ENCODE measurements around the gene EHMT1.
"Not testable (repeated sequence)": the region's sequence is repeated elsewhere in the genome, so short reads cannot be mapped to it uniquely, and the experiment has no call there.

EHMT1 gene

GRCh38 chr9:137615387-137615871 is 3.4 kb upstream of the EHMT1 start:
- DNase-seq = no peak

GRCh38 chr9:137619240-137620047 is 639 bp downstream of the EHMT1 start:
- DNase-seq = peak; percentile 47 to 60

DNA sequence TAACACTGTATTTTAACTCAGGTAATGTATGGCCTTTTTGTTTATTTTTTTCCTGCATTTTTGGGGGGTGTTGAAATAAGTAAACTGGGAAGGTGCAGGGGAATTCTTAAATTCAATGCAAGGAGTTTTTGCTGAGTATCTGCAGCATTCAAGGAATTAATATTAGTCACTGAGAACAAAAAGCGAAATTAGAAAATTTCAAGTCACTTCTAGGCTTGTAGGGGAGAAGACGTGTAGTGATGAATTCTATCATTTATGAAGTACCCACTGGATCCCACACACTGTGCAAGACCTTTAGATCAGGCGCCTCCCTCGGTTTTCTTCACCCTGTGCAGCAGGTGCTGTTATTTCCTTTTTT is 1.2 kb downstream of the EHMT1 start:
- DNase-seq = no peak

GRCh38 chr9:137620581-137620980 is 1.8 kb downstream of the EHMT1 start:
- no peak for DNase-seq

DNA sequence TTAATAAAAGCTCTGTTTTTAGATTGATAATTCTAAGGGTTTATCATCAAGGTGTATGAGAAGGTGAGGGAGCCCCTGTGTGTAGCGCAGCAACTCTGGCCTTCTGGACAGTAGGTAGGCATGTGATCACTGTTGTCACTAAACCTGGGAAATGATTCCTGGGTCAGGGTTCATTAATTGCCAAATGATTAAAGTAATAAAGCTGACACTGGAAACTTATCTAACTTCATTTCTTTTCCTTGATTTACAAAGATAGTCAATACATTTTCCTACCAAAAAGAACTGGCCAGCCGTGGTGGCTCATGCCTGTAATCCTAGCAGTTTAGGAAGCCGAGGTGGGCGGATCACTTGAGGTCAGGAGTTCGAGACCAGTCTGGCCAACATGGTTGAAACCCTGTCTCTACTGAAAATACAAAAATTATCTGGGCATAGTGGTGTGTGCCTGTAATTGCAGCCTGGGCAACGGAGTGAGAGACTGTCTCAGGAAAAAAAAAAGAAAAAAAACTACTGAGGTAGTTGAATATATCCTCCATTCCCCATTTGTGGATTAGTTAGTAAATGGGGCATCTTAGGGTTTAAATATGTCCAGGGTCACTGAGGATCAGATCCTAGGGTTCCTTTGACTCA is 2.4 kb downstream of the EHMT1 start:
- DNase-seq = no peak

GRCh38 chr9:137622211-137622610 is 3.4 kb downstream of the EHMT1 start:
- not testable (repeated sequence) for DNase-seq

GRCh38 chr9:137626464-137626863 is 7.7 kb downstream of the EHMT1 start:
- DNase-seq = no peak

DNA sequence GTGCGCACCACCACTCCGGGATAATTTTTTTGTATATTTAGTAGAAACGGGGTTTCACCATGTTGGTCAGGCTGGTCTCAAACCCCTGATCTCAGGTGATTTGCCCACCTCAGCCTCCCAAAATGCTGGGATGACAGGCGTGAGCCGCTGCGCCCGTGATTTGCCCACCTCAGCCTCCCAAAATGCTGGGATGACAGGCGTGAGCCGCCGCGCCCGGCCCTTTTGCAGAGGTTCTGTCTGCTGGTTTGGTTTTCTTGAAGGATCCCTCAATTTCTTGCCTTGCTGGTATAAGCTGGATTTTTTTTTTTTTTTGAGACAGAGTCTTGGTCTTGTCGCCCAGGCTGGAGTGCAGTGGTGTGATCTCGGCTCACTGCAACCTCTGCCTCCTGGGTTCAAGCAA is 8.6 kb downstream of the EHMT1 start:
- DNase-seq = not testable (repeated sequence)

DNA sequence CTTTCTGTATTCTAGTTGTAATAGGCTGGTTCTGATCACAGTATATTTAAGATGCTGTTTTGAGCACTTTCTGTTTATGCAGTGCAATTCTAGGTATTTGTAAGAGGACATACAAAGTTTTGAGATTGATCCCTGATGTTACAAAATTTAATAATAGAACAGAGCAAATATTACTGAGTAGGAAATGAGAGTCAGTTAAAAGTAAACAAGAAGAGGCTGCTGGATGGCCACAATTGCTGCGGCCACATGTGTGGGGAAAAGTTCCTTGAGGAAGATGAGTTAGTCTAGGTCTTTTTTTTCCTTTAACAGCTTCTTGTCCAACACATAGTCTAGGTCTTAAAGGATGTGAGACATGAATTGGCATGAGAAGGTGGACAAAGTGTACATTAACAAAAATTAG is 11.3 kb downstream of the EHMT1 start:
- DNase-seq = no peak

- no peak for DNase-seq
These were observed 11.9 kb downstream of the EHMT1 start for GRCh38 chr9:137630679-137631078.

- no peak for DNase-seq
These were observed 12.8 kb downstream of the EHMT1 start for GRCh38 chr9:137631345-137632229.

DNA sequence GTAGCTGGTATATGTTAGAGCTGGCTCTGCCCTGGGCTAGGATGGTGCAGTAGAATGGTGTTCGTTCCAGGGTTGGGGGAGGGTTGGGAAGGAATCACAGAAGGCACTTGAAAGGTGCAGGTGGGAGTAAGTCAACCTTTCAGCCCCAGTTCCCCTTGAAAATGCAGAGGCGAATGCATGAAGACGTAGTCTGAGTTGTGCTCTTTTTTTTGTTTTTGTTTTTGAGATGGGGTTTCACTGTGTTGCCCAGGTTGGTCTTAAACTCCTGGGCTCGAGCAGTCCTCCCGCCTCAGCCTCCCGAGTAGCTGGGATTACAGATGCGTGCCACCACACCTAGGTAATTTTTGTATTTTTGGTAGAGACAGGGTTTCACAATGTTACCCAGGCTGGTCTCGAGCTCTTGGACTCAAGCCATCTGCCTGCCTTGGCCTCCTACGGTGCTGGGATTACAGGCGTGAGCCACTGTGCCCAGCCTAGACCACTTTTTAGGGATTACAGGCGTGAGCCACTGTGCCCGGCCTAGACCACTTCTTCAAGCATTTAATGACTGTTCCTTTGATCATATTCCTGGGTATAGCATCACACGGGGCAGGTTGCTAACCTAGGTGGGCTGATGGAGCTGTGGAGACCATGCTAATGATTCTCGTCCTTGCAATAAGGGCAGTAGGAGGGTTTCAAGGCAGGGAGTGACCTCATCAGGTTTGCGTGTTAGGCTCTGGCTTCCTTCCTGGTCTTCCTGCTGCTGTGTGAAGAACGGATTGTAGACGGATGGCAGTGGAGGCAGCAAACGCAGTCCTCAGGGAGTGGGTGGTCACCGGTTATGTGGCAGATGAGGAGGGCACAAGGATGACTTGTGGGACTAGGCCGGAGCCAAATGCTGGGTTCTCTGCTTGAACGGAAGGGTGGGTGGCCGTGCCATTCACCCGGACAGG is 13.7 kb downstream of the EHMT1 start:
- DNase-seq = no peak

- no peak for DNase-seq
These were observed 15.2 kb downstream of the EHMT1 start for GRCh38 chr9:137634016-137634415.

GRCh38 chr9:137638680-137639079 is 19.9 kb downstream of the EHMT1 start:
- DNase-seq = no peak

DNA sequence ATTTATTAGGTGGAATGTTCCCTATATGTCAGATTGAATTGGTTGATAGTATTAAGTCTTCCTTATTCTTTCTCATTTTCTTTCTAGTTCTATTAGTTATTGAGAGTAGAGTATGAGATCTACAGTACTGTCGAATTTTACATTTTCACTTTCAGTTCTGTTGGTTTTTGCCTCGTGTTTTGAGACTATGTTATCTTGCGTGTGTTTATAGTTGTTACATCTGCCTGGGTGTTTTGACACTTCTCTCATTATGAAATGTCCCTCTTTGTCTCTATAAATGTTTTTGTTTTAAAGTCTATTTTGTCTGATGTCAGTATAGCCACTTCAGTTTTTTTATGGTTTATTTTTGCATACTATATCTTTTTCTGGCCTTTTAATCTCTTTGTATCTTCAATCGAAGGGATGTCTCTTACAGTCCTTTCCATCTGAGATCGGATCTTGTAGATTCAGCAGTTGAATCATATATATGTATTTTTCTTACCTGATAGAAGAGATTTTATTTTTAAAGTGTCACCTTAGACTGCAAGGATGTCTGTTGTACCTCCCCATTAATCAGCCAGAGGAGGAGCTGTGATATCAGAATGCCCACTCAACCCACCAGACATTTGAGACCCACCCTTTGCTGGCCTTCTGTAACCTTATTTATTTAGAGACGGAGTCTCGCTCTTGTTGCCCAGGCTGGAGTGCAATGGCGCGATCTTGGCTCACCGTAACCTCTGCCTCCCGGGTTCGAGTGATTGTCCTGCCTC is 20.7 kb downstream of the EHMT1 start:
- peak; percentile 56 to 61 for DNase-seq

GRCh38 chr9:137640862-137641261 is 22.1 kb downstream of the EHMT1 start:
- DNase-seq = no peak

- DNase-seq = no peak
These were observed 23.4 kb downstream of the EHMT1 start for GRCh38 chr9:137642118-137642601.

DNA sequence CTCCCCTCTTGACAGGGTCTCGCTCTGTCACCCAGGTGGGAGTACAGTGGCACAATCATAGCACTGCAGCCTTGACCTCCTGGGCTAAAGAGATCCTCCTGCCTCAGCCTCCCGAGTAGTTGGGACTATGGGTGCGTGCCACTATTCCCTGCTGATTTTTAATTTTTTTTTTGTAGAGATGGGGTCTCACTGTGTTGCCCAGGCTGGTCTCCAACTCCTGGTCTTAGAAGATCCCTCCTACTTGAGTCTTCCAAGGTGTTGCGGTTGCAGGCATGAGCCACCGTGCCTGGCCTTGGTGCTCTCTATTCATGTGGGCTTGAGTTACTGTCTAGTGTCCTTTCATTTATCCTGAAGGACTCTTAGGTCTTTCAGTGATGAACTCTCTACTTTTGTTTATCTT is 24.1 kb downstream of the EHMT1 start:
- DNase-seq = no peak

DNA sequence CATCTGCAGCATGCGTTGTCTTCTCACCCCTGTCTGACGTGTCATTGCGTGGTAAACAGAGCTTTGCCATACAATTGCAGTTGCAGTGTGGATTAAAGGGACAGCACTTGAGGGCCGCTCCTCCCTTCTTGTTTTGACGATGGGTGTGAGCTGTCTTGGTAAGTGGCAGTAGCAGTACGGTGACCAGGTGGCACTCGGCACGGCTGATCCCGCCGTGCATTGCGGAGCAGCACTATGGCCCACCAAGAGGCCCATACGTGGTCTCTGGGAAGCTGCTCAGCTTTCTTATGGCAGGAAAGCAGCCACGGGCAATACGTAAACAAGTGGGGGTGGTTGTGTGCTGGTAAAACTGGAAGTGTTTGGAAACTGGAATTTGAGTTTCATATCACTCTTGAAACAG is 25.1 kb downstream of the EHMT1 start:
- no peak for DNase-seq

DNA sequence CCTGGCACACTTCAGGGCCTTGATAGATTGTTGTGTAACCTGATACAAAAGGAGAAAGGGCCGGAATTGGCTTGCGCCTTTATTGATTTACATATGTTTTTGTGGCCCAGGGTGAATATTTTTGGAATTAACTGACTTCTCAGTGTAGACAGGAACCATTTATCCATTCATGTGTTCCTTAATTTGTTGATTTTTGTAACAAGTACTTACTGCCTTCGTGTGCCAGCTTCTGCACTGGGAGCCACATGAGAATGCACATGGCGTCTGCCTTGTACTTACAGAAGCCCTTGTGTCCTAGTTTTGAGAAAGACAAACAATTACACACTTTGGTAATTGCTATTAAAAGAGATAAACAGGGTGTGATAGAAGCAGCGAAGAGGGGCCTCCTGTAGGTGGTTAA is 26.4 kb downstream of the EHMT1 start:
- DNase-seq = no peak

DNA sequence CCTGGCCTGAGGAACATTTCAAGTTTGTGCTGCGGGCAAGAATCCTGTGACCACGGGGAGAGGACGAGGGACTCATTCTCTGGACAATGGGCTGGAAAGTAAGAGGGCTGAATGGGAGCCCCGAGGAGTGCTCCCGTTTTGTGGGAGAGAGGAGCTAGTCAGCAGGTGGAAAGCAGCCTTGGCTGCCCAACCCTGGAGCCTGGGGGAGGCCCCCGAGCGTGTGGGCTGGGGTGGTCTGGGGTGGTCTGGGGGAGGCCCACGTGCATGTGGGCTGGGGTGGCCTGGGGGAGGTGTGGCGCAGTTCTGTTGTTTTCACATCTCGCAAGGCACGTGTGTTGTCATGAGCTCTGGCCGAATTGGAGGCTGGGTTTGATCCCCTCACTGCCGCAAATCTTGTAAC is 27.5 kb downstream of the EHMT1 start:
- DNase-seq = no peak

Data from inflammatory macrophage treated with lipopolysaccharide for 1 hour (primary cell).